ENCODE results near the gene CISH. TPM values are rescaled to one million over a fixed set of nuclear protein-coding genes. Genes with fewer than 3 reads are reported as not detected.
A peak's percentile ranks its signal among the peaks of the same experiment; 100 is the strongest.

Gene CISH
- total and polyA plus RNA-seq, 9 of the 15 experiments (the other 6 are each of a cell fraction or from before 2014, with no cell fraction given) = 1.7 to 47.7 (median 18.3) TPM

DNA sequence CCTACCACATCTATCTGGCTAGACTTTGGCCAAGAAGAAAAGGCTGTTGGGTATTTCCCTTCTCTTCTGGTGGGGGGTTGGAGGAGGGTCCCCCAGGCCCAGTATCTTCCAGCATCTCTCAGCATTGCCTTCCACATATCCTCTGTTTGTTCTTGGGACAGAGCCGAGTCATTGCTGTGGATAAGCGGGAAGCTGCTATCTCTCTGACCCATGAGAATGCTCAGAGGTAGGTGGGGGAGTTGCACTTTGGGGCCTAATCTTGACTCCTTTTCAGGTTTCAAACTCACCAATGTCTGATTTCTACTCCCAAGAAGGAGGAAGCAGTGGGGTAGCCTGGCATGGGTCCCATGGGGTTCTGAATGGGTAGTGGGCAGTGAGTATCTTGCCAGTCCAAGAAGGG, 34.2 kb downstream of the CISH start (continued):
- TF ChIP-seq PKNOX1 (IDR thresholded peaks at IDR 0.05) (no peak), ZBED1 (IDR thresholded peaks at IDR 0.05) (no peak), NONO (IDR thresholded peaks at IDR 0.05; ENCODE audit: low read depth in 2 of 2, low read length in 1 of 2) (no peak), EP300 (IDR thresholded peaks at IDR 0.05; ENCODE audit: low read length) (peak; percentile 37; the same call in 1 of the 2 replicates), MIER1 (IDR thresholded peaks at IDR 0.05; ENCODE audit: low read depth) (no peak), ZNF217 (CRISPR knock-in tag; IDR thresholded peaks at IDR 0.05) (no peak), SRF (CRISPR knock-in tag; IDR thresholded peaks at IDR 0.05) (no peak), ZNF449 (CRISPR knock-in tag; IDR thresholded peaks at IDR 0.05) (no peak), SRSF7 (optimal IDR thresholded peaks at IDR 0.05; ENCODE audit: low read depth, low read length) (no peak), TEAD2 (tag; IDR thresholded peaks at IDR 0.05) (no peak)
- TF ChIP-seq, protein P1, sequence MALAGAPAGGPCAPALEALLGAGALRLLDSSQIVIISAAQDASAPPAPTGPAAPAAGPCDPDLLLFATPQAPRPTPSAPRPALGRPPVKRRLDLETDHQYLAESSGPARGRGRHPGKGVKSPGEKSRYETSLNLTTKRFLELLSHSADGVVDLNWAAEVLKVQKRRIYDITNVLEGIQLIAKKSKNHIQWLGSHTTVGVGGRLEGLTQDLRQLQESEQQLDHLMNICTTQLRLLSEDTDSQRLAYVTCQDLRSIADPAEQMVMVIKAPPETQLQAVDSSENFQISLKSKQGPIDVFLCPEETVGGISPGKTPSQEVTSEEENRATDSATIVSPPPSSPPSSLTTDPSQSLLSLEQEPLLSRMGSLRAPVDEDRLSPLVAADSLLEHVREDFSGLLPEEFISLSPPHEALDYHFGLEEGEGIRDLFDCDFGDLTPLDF (CRISPR knock-in tag; IDR thresholded peaks at IDR 0.05) = no peak
- TF ChIP-seq, protein P2, sequence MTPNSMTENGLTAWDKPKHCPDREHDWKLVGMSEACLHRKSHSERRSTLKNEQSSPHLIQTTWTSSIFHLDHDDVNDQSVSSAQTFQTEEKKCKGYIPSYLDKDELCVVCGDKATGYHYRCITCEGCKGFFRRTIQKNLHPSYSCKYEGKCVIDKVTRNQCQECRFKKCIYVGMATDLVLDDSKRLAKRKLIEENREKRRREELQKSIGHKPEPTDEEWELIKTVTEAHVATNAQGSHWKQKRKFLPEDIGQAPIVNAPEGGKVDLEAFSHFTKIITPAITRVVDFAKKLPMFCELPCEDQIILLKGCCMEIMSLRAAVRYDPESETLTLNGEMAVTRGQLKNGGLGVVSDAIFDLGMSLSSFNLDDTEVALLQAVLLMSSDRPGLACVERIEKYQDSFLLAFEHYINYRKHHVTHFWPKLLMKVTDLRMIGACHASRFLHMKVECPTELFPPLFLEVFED (CRISPR knock-in tag; conservative IDR thresholded peaks at IDR 0.05) = no peak
- TF ChIP-seq, protein P3, sequence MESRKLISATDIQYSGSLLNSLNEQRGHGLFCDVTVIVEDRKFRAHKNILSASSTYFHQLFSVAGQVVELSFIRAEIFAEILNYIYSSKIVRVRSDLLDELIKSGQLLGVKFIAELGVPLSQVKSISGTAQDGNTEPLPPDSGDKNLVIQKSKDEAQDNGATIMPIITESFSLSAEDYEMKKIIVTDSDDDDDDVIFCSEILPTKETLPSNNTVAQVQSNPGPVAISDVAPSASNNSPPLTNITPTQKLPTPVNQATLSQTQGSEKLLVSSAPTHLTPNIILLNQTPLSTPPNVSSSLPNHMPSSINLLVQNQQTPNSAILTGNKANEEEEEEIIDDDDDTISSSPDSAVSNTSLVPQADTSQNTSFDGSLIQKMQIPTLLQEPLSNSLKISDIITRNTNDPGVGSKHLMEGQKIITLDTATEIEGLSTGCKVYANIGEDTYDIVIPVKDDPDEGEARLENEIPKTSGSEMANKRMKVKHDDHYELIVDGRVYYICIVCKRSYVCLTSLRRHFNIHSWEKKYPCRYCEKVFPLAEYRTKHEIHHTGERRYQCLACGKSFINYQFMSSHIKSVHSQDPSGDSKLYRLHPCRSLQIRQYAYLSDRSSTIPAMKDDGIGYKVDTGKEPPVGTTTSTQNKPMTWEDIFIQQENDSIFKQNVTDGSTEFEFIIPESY (CRISPR knock-in tag; IDR thresholded peaks at IDR 0.05) = no peak
- TF ChIP-seq, protein P4, sequence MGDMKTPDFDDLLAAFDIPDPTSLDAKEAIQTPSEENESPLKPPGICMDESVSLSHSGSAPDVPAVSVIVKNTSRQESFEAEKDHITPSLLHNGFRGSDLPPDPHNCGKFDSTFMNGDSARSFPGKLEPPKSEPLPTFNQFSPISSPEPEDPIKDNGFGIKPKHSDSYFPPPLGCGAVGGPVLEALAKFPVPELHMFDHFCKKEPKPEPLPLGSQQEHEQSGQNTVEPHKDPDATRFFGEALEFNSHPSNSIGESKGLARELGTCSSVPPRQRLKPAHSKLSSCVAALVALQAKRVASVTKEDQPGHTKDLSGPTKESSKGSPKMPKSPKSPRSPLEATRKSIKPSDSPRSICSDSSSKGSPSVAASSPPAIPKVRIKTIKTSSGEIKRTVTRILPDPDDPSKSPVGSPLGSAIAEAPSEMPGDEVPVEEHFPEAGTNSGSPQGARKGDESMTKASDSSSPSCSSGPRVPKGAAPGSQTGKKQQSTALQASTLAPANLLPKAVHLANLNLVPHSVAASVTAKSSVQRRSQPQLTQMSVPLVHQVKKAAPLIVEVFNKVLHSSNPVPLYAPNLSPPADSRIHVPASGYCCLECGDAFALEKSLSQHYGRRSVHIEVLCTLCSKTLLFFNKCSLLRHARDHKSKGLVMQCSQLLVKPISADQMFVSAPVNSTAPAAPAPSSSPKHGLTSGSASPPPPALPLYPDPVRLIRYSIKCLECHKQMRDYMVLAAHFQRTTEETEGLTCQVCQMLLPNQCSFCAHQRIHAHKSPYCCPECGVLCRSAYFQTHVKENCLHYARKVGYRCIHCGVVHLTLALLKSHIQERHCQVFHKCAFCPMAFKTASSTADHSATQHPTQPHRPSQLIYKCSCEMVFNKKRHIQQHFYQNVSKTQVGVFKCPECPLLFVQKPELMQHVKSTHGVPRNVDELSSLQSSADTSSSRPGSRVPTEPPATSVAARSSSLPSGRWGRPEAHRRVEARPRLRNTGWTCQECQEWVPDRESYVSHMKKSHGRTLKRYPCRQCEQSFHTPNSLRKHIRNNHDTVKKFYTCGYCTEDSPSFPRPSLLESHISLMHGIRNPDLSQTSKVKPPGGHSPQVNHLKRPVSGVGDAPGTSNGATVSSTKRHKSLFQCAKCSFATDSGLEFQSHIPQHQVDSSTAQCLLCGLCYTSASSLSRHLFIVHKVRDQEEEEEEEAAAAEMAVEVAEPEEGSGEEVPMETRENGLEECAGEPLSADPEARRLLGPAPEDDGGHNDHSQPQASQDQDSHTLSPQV (IDR thresholded peaks at IDR 0.05) = peak; percentile 78
- TF ChIP-seq, protein P5, sequence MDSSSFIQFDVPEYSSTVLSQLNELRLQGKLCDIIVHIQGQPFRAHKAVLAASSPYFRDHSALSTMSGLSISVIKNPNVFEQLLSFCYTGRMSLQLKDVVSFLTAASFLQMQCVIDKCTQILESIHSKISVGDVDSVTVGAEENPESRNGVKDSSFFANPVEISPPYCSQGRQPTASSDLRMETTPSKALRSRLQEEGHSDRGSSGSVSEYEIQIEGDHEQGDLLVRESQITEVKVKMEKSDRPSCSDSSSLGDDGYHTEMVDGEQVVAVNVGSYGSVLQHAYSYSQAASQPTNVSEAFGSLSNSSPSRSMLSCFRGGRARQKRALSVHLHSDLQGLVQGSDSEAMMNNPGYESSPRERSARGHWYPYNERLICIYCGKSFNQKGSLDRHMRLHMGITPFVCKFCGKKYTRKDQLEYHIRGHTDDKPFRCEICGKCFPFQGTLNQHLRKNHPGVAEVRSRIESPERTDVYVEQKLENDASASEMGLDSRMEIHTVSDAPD (CRISPR knock-in tag; IDR thresholded peaks at IDR 0.05) = no peak

Data from K562 (cell line).